Measurements from ENCODE around the gene PPP2R2C.

DNA sequence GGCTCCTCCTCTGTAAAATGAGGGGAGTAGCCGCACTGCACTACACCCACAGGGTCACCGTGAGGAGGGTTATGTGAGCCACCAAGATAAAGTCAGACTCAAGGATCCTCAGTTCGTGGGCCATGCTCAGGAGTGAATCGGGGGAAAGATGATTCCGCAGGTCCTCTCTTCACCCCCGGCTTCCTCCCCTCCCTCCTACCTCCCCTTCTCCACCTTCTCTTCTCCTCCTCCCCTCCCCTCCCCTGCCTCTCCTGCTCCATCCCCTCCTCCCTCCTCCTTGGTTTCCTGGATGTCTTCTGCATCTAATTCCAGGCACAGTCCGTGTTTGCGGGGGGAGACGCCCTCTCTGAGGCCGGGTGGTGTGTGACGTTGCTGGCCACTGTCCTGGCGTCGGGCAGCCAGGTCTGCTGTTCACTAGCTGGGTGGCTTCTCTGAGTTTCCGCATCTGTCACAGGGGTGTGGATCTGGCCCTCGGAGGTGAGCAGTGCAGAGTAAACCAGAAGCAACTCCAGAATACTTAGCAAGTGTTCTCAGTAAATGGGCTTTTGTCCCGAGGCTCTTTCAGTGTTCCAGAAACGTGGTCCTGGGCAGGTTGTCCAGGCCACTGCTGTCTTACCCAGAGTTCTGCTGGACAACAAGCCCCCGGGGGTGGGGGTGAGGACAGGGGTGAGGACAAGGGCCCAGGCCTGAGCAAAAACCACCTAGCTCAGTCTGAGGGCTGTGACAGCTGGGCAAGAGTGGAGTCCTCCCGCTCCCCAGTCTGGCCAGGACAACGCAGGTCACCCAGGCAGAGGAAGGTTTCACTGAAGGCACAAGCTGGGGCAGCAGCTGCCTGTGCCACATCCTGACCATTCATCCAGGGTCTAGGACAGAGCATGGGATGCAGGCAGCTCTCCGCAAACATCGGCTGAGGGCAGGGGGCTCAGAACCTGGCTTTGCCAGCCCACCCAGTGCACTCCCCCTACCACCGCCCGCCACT, 92.4 kb downstream of the PPP2R2C start:
- TF ChIP-seq, protein P1, sequence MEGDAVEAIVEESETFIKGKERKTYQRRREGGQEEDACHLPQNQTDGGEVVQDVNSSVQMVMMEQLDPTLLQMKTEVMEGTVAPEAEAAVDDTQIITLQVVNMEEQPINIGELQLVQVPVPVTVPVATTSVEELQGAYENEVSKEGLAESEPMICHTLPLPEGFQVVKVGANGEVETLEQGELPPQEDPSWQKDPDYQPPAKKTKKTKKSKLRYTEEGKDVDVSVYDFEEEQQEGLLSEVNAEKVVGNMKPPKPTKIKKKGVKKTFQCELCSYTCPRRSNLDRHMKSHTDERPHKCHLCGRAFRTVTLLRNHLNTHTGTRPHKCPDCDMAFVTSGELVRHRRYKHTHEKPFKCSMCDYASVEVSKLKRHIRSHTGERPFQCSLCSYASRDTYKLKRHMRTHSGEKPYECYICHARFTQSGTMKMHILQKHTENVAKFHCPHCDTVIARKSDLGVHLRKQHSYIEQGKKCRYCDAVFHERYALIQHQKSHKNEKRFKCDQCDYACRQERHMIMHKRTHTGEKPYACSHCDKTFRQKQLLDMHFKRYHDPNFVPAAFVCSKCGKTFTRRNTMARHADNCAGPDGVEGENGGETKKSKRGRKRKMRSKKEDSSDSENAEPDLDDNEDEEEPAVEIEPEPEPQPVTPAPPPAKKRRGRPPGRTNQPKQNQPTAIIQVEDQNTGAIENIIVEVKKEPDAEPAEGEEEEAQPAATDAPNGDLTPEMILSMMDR (conservative IDR thresholded peaks at IDR 0.05; ENCODE audit: low read depth, low read length): no peak
- no peak for TF ChIP-seq MAFK (IDR thresholded peaks at IDR 0.05; ENCODE audit: low read depth, low read length)
- TF ChIP-seq POLR2A (IDR thresholded peaks at IDR 0.05; ENCODE audit: low read depth, low read length): no peak
- no peak for TF ChIP-seq BHLHE40 (IDR thresholded peaks at IDR 0.05; ENCODE audit: low read depth, low read length)
- no peak for TF ChIP-seq CEBPB (IDR thresholded peaks at IDR 0.05; ENCODE audit: low read depth, low read length)
- TF ChIP-seq USF2 (IDR thresholded peaks at IDR 0.05; ENCODE audit: low read depth, low read length): no peak
- no peak for TF ChIP-seq RAD21 (IDR thresholded peaks at IDR 0.05; ENCODE audit: low read length)
- no peak for TF ChIP-seq MXI1 (IDR thresholded peaks at IDR 0.05; ENCODE audit: borderline replicate concordance, low read depth, low read length)
- no peak for TF ChIP-seq RCOR1 (IDR thresholded peaks at IDR 0.05; ENCODE audit: insufficient replicate concordance, low read length)
- no peak for TF ChIP-seq CHD1 (IDR thresholded peaks at IDR 0.05; ENCODE audit: low read depth, low read length)
- no peak for TF ChIP-seq FOS (IDR thresholded peaks at IDR 0.05; ENCODE audit: low read depth, low read length)
- TF ChIP-seq NFE2L2 (IDR thresholded peaks at IDR 0.05; ENCODE audit: low read depth, low read length): no peak
- TF ChIP-seq SMC3 (IDR thresholded peaks at IDR 0.05; ENCODE audit: low read depth, low read length): no peak
- TF ChIP-seq, protein P2, sequence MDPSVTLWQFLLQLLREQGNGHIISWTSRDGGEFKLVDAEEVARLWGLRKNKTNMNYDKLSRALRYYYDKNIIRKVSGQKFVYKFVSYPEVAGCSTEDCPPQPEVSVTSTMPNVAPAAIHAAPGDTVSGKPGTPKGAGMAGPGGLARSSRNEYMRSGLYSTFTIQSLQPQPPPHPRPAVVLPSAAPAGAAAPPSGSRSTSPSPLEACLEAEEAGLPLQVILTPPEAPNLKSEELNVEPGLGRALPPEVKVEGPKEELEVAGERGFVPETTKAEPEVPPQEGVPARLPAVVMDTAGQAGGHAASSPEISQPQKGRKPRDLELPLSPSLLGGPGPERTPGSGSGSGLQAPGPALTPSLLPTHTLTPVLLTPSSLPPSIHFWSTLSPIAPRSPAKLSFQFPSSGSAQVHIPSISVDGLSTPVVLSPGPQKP (IDR thresholded peaks at IDR 0.05; ENCODE audit: borderline replicate concordance, low read depth, low read length): no peak

Data from IMR-90 (cell line).